Naive B cell (primary cell): ENCODE data around the gene DCANP1. TPM values are rescaled to one million over a fixed set of nuclear protein-coding genes. Genes with fewer than 3 reads are reported as not detected.
"Not testable (repeated sequence)": the region's sequence is repeated elsewhere in the genome, so short reads cannot be mapped to it uniquely, and the experiment has no call there.

Experiments
- ATAC-seq, 2 donors: fragments of 150-1000 bp; cut with Tn5 transposase; 2 replicates each; pipeline ENCODE4 v1.10.0; 2021; ENCODE audit warnings: low read depth in 2 of 2, mild to moderate bottlenecking in 2 of 2, moderate library complexity in 2 of 2
- DNase-seq: peaks from one replicate; pipeline ENCODE4 v3.0.0; 2022
- H3K27ac Mint-ChIP-seq, 6 donors: one replicate each; pipeline ENCODE4 v1.8.0; 2020 to 2022; ENCODE audit warnings: mild to moderate bottlenecking in 6 of 6, mixed read lengths in 6 of 6, moderate library complexity in 5 of 6, inconsistent platforms in 2 of 6
- H3K27me3 Mint-ChIP-seq, 3 donors: one replicate each; pipeline ENCODE4 v1.8.0; 2021 to 2022; ENCODE audit warnings: mixed read lengths in 3 of 3, mild to moderate bottlenecking in 1 of 3
- H3K36me3 Mint-ChIP-seq, 2 donors: one replicate each; pipeline ENCODE4 v1.8.0; 2020 to 2022; ENCODE audit warnings: mixed read lengths in 2 of 2, inconsistent platforms in 1 of 2, mild to moderate bottlenecking in 1 of 2
- H3K4me1 Mint-ChIP-seq, 3 donors: one replicate each; pipeline ENCODE4 v1.8.0; 2020 to 2022; ENCODE audit warnings: mixed read lengths in 3 of 3, inconsistent platforms in 1 of 3, mild to moderate bottlenecking in 1 of 3, moderate library complexity in 1 of 3
- H3K4me3 Mint-ChIP-seq, 8 donors: one replicate each; pipeline ENCODE4 v1.8.0; 2020 to 2022; ENCODE audit warnings: mild to moderate bottlenecking in 8 of 8, mixed read lengths in 8 of 8, moderate library complexity in 8 of 8, inconsistent platforms in 2 of 8
- H3K9me3 Mint-ChIP-seq, 7 donors: one replicate each; pipeline ENCODE4 v1.8.0; 2020 to 2022; ENCODE audit warnings: mixed read lengths in 7 of 7, mild to moderate bottlenecking in 5 of 7, inconsistent platforms in 2 of 7, moderate library complexity in 1 of 7
- polyA plus RNA-seq, 6 donors: library from polyadenylated mRNA; unstranded; fragments of 300-500 nt; fragmentation: Illumina TruSeq; gene quantifications; one replicate each; pipeline ENCODE4 v1.2.3, GENCODE V29; 2021; ENCODE audit warnings: low read depth in 6 of 6

Gene DCANP1
- polyA plus RNA-seq = not detected

GRCh38 chr5:135447298-135447929, at the start of gene DCANP1:
TSS of gene DCANP1 (minus strand) at chr5:135447348. CDS start at chr5:135447108, 240 bp downstream.
- ATAC-seq (no peak), DNase-seq (no peak)
- Mint-ChIP-seq H3K27ac (peak within 1 kb of the TSS in 2 of 6 donors; percentile 6 to 36), H3K4me1 (peaks cover 6 to 21% (median 17%) of the 10 kb centered on the region in 3 donors), H3K9me3 (peaks cover 0 to 2% (median 0%) of the 10 kb centered on the region in 7 donors), H3K36me3 (peaks cover 0 to 5% of the 10 kb centered on the region in 2 donors), H3K4me3 (peak within 1 kb of the TSS in 2 of 8 donors; percentile 65 to 75), H3K27me3 (peaks cover 12 to 23% (median 14%) of the 10 kb centered on the region in 3 donors)

GRCh38 chr5:135495531-135495930, 48.4 kb upstream of the DCANP1 start:
- not testable (repeated sequence) for H3K4me1 Mint-ChIP-seq
- H3K27me3 Mint-ChIP-seq = peaks cover 50 to 77% (median 64%) of the 10 kb centered on the region in 3 donors

GRCh38 chr5:135494196-135494595, 47.0 kb upstream of the DCANP1 start:
- Mint-ChIP-seq H3K4me3 (no peak overlapping the region), H3K9me3 (peaks cover 0 to 2% (median 0%) of the 10 kb centered on the region in 7 donors), H3K4me1 (peaks cover 4 to 9% (median 6%) of the 10 kb centered on the region in 3 donors), H3K36me3 (peaks cover 0 to 7% of the 10 kb centered on the region in 2 donors), H3K27me3 (peaks cover 57 to 86% (median 77%) of the 10 kb centered on the region in 3 donors), H3K27ac (no peak overlapping the region)
- ATAC-seq = no peak
- no peak for DNase-seq

More at GRCh38 chr5:135495531-135495930, 48.4 kb upstream of the DCANP1 start:
- H3K9me3 Mint-ChIP-seq, ATAC-seq, DNase-seq, H3K27ac Mint-ChIP-seq, H3K36me3 Mint-ChIP-seq: not testable (repeated sequence)
- peak overlapping the region in 1 of 8 donors; percentile 54 for H3K4me3 Mint-ChIP-seq

GRCh38 chr5:135493406-135494180, 46.4 kb upstream of the DCANP1 start:
- ATAC-seq (no peak), DNase-seq (no peak)
- Mint-ChIP-seq H3K4me3 (no peak overlapping the region), H3K36me3 (peaks cover 0 to 7% of the 10 kb centered on the region in 2 donors), H3K4me1 (peaks cover 4 to 9% (median 7%) of the 10 kb centered on the region in 3 donors), H3K9me3 (peaks cover 0 to 2% (median 0%) of the 10 kb centered on the region in 7 donors), H3K27ac (no peak overlapping the region), H3K27me3 (peaks cover 58 to 87% (median 79%) of the 10 kb centered on the region in 3 donors)

GRCh38 chr5:135492319-135492626, 45.1 kb upstream of the DCANP1 start:
- DNase-seq (no peak), ATAC-seq (no peak)
- Mint-ChIP-seq H3K9me3 (peaks cover 0 to 5% (median 0%) of the 10 kb centered on the region in 7 donors), H3K27ac (no peak overlapping the region), H3K27me3 (peaks cover 70 to 94% (median 92%) of the 10 kb centered on the region in 3 donors), H3K4me3 (no peak overlapping the region), H3K36me3 (peaks cover 0 to 7% of the 10 kb centered on the region in 2 donors), H3K4me1 (peaks cover 4 to 12% (median 9%) of the 10 kb centered on the region in 3 donors)

GRCh38 chr5:135491552-135492318, 44.6 kb upstream of the DCANP1 start:
- H3K36me3 Mint-ChIP-seq = peaks cover 0 to 7% of the 10 kb centered on the region in 2 donors
- H3K4me1 Mint-ChIP-seq = peaks cover 4 to 12% (median 9%) of the 10 kb centered on the region in 3 donors
- DNase-seq (no peak), ATAC-seq (no peak)
- no peak overlapping the region for H3K27ac Mint-ChIP-seq
- peaks cover 70 to 94% (median 92%) of the 10 kb centered on the region in 3 donors for H3K27me3 Mint-ChIP-seq
- H3K9me3 Mint-ChIP-seq = peaks cover 0 to 5% (median 0%) of the 10 kb centered on the region in 7 donors
- no peak overlapping the region for H3K4me3 Mint-ChIP-seq

- Mint-ChIP-seq H3K27me3 (peaks cover 74 to 98% (median 96%) of the 10 kb centered on the region in 3 donors), H3K4me3 (peak overlapping the region in 1 of 8 donors; percentile 71), H3K9me3 (peaks cover 0 to 5% (median 0%) of the 10 kb centered on the region in 7 donors), H3K4me1 (peaks cover 4 to 12% (median 9%) of the 10 kb centered on the region in 3 donors), H3K27ac (peak overlapping the region in 1 of 6 donors; percentile 56), H3K36me3 (peaks cover 0 to 7% of the 10 kb centered on the region in 2 donors)
- no peak for DNase-seq
- no peak for ATAC-seq
These were observed 43.9 kb upstream of the DCANP1 start for GRCh38 chr5:135491038-135491551.

- Mint-ChIP-seq H3K4me3 (peak overlapping the region in 5 of 8 donors; percentile 5 to 71 (median 39)), H3K36me3 (peaks cover 0 to 7% of the 10 kb centered on the region in 2 donors), H3K9me3 (peaks cover 0 to 5% (median 0%) of the 10 kb centered on the region in 7 donors), H3K27me3 (peaks cover 76 to 100% (median 96%) of the 10 kb centered on the region in 3 donors), H3K4me1 (peaks cover 4 to 12% (median 9%) of the 10 kb centered on the region in 3 donors), H3K27ac (no peak overlapping the region)
- DNase-seq (no peak), ATAC-seq (no peak)
These were observed 43.3 kb upstream of the DCANP1 start for GRCh38 chr5:135490245-135491037.

- Mint-ChIP-seq H3K4me3 (peak overlapping the region in 1 of 8 donors; percentile 39), H3K9me3 (peaks cover 0 to 5% (median 0%) of the 10 kb centered on the region in 7 donors), H3K36me3 (peaks cover 0 to 7% of the 10 kb centered on the region in 2 donors), H3K27me3 (peaks cover 74 to 99% (median 96%) of the 10 kb centered on the region in 3 donors), H3K27ac (peak overlapping the region in 3 of 6 donors; percentile 38 to 75 (median 69)), H3K4me1 (peaks cover 4 to 12% (median 9%) of the 10 kb centered on the region in 3 donors)
- no peak for DNase-seq
- no peak for ATAC-seq
These were observed 42.5 kb upstream of the DCANP1 start for GRCh38 chr5:135489466-135490244.

GRCh38 chr5:135488727-135489465, 41.7 kb upstream of the DCANP1 start:
- peak overlapping the region in 1 of 8 donors; percentile 41 for H3K4me3 Mint-ChIP-seq
- H3K27me3 Mint-ChIP-seq = peaks cover 67 to 97% (median 90%) of the 10 kb centered on the region in 3 donors
- ATAC-seq (no peak), DNase-seq (no peak)
- H3K4me1 Mint-ChIP-seq = peaks cover 4 to 12% (median 9%) of the 10 kb centered on the region in 3 donors
- no peak overlapping the region for H3K27ac Mint-ChIP-seq
- H3K9me3 Mint-ChIP-seq = peaks cover 0 to 5% (median 0%) of the 10 kb centered on the region in 7 donors
- H3K36me3 Mint-ChIP-seq = peaks cover 0 to 7% of the 10 kb centered on the region in 2 donors
